NCI-H1694 (cell line): Measurements from ENCODE around the gene PCNX3.

Source experiments
- DNase-seq: peaks from one replicate; lab custom pipeline; 2025; lab: John Stamatoyannopoulos, UW

The PCNX3 gene

DNA sequence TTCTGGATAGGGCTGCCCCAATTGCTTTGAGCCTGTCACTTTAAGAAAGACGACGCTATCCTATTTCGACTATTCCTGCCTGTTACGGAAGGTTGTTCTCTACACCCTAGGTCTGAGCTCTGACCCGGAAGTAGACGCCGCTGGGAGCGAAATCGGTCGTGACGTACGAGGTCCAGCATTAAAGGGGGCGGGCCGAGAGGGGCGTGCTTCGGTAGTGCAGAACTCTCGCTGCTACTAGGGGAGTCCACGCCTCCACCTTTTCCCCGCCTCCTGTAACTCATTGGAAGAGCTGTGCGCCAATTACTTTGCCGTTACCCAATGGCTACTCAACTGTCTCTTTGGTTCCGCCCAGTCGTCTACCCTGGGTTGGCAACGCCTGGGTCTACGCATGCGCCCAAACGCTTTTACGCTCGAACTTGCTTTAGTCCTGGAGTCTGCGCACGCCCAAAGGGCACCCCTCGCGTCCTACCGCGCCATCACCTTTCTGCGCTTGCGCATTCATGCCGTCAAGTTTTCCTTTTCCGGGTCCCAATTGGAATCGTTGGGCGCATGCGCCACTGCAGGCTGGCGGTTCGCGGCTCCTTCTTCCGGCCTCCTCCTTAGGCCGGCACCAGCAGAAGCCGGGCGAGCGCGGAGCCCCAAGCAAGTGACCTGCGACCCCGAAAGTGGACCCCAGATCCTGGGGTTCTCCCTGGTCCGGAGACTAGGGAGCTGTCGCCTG, at the start of gene PCNX3:
PCNX3 (plus strand) TSS at position 548 of the 721 bp plus-strand sequence. CDS start 536 bp downstream, outside the sequence.
- peak; percentile 99 for DNase-seq

DNA sequence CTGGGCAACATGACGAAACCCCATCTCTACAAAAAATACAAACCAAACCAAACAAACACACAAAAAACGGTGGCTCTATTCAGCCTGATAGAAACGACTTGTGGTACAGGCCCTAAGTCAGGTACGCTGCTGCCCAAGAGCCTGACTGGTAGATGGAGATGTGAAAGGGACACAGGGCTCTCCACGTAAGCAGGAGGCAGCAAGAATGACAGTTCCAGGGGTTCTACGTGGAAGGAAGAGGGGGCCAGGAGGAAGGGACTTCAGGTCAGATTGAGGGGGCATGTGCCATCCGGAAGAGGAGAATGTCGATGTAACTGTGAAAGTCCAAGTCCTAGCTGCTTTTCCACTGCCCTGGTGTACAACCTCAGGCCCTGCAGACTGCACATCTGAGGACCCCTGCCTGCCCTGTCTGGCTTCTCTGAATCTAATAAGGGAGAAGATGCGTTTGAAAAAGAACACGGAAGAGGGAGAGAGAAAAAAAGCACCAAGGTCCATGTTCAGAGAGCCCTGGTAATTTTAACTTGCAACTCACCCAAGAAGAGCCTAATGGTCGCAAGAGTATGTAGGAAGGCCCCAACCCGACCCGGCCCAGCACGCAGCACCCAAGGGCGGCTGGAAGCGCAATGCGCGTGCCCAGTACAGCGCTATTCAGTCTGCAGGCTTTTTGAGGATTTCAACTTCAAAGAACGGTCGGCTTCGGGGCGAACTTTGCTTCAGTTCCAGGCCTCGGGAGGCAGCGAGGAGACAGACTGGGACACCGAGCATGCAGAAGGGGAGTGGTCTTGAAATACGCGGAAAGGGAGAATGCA, 46.2 kb upstream of the PCNX3 start:
- DNase-seq = no peak

DNA sequence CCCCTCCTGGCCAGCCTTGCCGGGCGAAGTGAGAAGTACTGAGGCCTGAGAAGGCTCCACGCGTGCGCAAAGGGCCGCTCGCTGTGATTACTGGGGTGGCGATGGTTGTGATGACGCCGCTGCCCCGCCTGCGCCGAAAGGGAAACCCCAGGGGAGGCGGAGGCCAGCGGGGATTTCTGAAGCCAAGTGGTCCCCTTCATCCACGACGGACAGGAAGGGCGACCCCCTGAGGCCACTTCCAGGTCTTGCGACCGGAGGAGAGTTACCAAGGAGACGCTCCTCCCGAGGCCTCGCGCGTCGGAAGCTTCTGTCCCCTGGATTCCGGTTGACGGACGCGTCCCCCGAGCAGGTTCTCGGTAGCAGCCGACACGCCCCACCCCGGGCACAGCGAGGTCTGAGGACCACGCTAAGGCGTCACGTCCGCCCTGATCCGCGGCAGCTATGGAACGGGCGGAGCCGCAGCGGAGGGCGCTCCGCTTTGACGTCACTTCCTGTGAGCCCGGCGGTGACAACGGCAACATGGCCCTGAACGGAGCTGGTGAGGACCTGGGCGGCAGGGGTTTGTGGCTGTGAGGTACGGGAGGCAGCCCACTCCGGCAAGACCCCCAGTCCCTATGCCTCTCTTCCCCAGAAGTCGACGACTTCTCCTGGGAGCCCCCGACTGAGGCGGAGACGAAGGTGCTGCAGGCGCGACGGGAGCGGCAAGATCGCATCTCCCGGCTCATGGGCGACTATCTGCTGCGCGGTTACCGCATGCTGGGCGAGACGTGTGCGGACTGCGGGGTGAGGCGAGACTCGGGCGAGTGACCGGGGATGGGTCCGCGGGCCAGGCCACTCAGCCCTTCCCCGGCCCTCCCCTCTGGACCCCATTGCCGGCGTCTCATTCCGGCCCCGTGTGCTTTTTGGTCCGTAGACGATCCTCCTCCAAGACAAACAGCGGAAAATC, 45.3 kb upstream of the PCNX3 start, which contains the start of gene ZNRD2:
ZNRD2 (plus strand) TSS at position 505 of the 946 bp plus-strand sequence; CDS start at position 520, 15 bp downstream.
- peak; percentile 93 for DNase-seq

DNA sequence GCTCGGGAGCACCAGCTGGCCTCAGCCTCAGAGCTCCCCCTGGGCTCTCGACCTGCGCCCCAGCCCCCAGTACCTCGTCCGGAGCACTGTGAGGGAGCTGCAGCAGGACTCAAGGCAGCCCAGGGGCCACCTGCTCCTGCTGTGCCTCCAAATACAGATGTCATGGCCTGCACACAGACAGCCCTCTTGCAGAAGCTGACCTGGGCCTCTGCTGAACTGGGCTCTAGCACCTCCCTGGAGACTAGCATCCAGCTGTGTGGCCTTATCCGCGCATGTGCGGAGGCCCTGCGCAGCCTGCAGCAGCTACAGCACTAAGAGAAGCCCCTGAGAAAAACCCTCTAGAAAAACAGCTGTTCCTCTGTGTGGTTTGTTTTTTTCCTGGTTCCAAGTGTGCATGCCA, 44.2 kb upstream of the PCNX3 start:
- no peak for DNase-seq

DNA sequence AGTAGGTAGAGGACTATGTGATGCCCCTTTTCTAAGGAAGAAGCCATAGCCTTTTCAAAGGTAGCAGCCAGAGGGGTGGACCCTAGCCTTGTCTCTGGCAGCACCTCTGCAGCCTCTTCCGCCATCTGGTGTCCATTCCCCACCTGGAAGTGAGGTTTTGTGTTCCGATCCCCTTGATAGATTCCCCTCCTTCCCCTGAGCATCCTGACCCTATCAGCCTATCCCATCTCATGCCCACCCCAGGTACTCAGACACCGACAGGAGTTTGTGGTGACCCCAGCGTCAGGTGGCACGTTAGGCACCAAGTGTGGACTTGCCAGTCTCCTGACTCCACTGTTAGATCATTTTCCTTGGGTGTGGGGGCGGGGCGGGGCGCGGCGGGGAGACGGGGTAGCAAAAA, 43.6 kb upstream of the PCNX3 start:
- no peak for DNase-seq

GRCh38 chr11:65572356-65573051, 43.1 kb upstream of the PCNX3 start, which contains the start of gene FAM89B:
Gene FAM89B (plus strand): TSS chr11:65572538. CDS start chr11:65572670, 132 bp downstream.
- DNase-seq = peak; percentile 63

- no peak for DNase-seq
These were observed 42.0 kb upstream of the PCNX3 start for GRCh38 chr11:65573391-65574079.

GRCh38 chr11:65574109-65574810, 41.3 kb upstream of the PCNX3 start:
- DNase-seq = no peak

DNA sequence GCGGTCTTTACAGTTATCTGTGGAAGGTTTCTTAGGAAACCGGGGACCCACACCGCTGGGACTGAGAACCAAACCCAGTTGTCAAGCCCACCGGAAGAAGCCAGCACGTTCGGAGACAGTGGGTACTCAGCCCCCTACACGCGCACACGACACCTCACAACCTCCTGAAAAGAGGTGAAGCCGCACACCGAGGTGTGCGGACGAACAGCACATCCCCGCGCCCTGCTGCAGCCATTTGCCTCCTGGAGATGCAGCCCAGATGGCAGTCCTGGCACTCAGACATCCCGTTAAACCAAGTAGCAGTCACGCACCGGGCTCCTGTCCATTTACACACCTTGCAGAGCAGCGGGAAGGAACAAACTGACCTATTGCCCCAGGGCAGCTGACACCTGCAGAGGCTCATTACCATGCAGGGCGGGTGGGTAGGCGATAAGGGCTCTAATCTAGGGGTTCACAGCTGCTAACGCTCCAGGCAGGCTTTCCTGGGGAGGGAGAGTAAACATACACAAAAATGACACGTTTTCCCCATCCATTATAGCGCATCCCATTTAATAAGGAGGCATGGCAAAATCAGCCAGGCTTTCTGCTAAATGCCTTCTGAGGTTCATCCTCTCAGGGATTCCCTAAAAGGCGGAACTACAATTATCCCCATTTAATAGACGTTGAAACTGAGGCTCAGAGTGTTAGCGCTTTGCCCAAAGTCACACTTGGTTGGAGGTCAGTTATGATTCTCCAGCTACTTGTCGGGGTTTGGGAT, 40.6 kb upstream of the PCNX3 start:
- DNase-seq = no peak

GRCh38 chr11:65575568-65576231, 39.9 kb upstream of the PCNX3 start, which contains the start of gene EHBP1L1:
Gene EHBP1L1 (plus strand): TSS chr11:65576053. CDS start chr11:65576303, 250 bp downstream.
- no peak for DNase-seq

- DNase-seq = no peak
These were observed 39.2 kb upstream of the PCNX3 start for GRCh38 chr11:65576232-65576866.

DNA sequence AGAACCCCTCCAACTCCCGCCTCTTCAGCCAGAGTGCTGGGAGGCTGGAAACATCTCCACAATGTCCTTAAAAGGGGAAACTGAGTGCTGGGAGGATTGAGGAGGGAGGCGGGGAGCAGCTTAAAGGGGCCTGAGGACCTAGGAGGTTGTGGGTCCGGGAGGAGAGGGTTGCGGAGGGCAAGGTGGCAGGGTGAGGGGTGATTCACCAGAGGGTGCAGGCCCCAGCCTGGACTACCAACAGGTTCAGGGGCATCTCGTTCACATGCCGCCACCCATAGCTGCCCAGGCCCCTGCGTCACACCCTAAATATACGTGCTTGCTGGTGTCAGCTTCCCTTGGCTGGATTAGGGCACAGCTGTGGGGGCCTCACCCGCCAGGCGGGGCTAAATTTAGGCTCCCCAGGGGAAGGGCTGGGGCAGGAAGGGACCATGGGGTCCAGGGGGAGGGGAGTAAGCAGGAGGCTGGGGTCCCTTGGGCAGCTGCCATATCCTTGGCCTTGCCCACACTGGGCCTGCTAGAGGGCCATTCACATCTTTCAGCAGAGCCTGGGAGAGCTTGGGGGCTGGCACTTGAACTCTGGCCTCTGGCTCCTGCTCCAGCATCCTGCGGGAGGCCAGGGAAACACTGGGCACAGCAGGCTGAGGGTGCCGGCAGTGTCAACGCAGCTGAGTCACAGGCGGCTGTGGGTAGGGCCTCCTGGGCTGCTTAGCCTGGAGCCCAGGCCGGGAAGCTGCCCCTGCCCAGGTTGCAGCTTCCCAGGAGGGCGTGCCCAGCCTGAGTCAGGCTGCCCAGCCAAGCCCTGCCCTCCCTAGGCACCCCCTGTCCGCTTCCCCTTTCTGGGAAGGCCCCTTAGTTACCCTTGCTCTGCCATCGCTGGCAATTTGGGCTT, 38.5 kb upstream of the PCNX3 start:
- DNase-seq = no peak

GRCh38 chr11:65577756-65578109, 37.8 kb upstream of the PCNX3 start:
- DNase-seq = no peak

DNA sequence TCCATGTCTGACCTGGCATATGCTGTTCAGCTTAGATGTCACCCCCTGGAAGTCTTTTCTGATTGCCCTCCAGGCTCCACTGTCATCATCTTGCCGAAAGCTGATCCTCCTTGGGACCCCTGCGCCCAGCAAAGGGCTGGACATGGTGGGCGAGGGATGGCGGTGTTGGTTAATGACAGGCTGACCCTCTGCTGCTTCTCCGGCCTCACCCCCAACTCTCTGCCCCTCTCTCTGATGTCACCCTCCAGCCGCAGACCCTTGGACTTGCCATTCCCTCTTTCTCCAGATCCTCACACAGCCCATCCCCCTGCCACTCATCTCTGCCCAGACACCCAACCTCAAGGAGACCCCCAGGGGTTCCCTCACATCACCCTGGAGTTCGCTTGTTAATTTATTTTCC, 37.4 kb upstream of the PCNX3 start:
- no peak for DNase-seq

DNA sequence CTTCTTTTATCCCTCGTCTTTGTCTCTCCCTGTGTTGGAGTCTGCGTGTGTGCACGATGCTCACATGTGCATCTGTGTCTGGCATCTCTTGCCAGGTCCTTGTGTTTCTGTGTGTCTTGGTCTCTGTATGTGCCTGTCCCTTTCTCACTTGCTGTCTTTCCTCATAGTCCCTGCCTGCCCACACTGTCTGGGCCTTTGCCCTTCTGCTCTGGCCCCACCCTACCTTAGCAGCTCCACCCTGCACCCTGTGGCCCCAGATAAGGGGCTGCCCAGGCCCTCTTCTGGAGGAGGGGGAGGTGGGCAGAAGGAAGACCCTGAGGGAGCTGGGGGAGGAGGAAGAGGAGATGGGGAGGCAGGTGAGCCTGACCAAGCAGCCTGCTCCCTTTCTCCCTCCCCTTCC, 36.9 kb upstream of the PCNX3 start:
- DNase-seq = no peak

- no peak for DNase-seq
These were observed 36.3 kb upstream of the PCNX3 start for GRCh38 chr11:65579291-65579690.

GRCh38 chr11:65580031-65580692, 35.4 kb upstream of the PCNX3 start:
- DNase-seq = no peak
